Measurements from ENCODE around the gene ADAMTS20. TPM values are rescaled to one million over a fixed set of nuclear protein-coding genes. Genes with fewer than 3 reads are reported as not detected.

Gene ADAMTS20
- total and polyA plus RNA-seq, 7 donors: not detected

GRCh38 chr12:43310596-43310995, 241.4 kb downstream of the ADAMTS20 start:
- intact Hi-C loops (cut with DNase I): no loop called here
- H3K27me3 ChIP-seq: no peaks in the 10 kb centered on the region
- H3K27ac ChIP-seq: no peak overlapping the region
- TF ChIP-seq, protein P1, sequence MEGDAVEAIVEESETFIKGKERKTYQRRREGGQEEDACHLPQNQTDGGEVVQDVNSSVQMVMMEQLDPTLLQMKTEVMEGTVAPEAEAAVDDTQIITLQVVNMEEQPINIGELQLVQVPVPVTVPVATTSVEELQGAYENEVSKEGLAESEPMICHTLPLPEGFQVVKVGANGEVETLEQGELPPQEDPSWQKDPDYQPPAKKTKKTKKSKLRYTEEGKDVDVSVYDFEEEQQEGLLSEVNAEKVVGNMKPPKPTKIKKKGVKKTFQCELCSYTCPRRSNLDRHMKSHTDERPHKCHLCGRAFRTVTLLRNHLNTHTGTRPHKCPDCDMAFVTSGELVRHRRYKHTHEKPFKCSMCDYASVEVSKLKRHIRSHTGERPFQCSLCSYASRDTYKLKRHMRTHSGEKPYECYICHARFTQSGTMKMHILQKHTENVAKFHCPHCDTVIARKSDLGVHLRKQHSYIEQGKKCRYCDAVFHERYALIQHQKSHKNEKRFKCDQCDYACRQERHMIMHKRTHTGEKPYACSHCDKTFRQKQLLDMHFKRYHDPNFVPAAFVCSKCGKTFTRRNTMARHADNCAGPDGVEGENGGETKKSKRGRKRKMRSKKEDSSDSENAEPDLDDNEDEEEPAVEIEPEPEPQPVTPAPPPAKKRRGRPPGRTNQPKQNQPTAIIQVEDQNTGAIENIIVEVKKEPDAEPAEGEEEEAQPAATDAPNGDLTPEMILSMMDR (IDR thresholded peaks at IDR 0.05): no peak
- TF ChIP-seq EP300 (IDR thresholded peaks at IDR 0.05) (no peak), POLR2AphosphoS5 (IDR thresholded peaks at IDR 0.05) (no peak), POLR2A (IDR thresholded peaks at IDR 0.05) (no peak)
- no peak for DNase-seq
- no peak overlapping the region for H3K4me3 ChIP-seq
- no peaks in the 10 kb centered on the region for H3K4me1 ChIP-seq
- no peaks in the 10 kb centered on the region for H3K36me3 ChIP-seq
- no peaks in the 10 kb centered on the region for H3K9me3 ChIP-seq

GRCh38 chr12:43309959-43310358, 242.0 kb downstream of the ADAMTS20 start:
- WGBS, 2 donors: 78 to 79% methylated on average over 3 of the region's 3 CpGs

DNA sequence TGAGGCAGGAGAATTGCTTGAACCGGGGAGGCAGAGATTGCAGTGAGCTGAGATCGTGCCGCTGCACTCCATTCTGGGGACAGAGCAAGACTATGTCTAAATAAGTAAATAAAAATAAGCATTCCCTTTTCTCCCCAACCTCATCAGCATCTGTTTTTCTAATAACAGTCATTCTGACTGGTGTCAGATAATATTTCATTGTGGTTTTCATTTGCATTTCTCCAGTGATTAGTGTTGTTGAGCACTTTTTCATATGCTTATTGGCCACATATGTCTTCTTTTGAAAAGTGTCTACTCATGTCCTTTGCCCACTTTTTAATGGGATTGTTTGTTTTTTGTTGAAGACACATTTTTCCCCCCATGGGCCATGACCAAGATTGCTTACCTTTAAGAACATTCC, 243.2 kb downstream of the ADAMTS20 start:
- DNase-seq: no peak
- Histone ChIP-seq H3K9me3 (no peaks in the 10 kb centered on the region), H3K4me1 (no peaks in the 10 kb centered on the region), H3K27me3 (no peaks in the 10 kb centered on the region), H3K27ac (no peak overlapping the region), H3K36me3 (no peaks in the 10 kb centered on the region), H3K4me3 (no peak overlapping the region)
- TF ChIP-seq POLR2AphosphoS5 (IDR thresholded peaks at IDR 0.05): no peak
- TF ChIP-seq, protein P1 (IDR thresholded peaks at IDR 0.05): no peak
- TF ChIP-seq POLR2A (IDR thresholded peaks at IDR 0.05): no peak
- TF ChIP-seq EP300 (IDR thresholded peaks at IDR 0.05): no peak
- intact Hi-C loops (cut with DNase I): no loop called here
- 96 to 98% methylated on average over 3 of the region's 3 CpGs for WGBS, 2 donors

More at GRCh38 chr12:43309959-43310358, 242.0 kb downstream of the ADAMTS20 start:
- intact Hi-C loops (cut with DNase I): no loop called here
- TF ChIP-seq POLR2AphosphoS5 (IDR thresholded peaks at IDR 0.05) (no peak), POLR2A (IDR thresholded peaks at IDR 0.05) (no peak), EP300 (IDR thresholded peaks at IDR 0.05) (no peak)
- TF ChIP-seq, protein P1 (IDR thresholded peaks at IDR 0.05): no peak
- Histone ChIP-seq H3K4me1 (no peaks in the 10 kb centered on the region), H3K27me3 (no peaks in the 10 kb centered on the region), H3K27ac (no peak overlapping the region), H3K4me3 (no peak overlapping the region), H3K36me3 (no peaks in the 10 kb centered on the region), H3K9me3 (no peaks in the 10 kb centered on the region)
- no peak for DNase-seq

DNA sequence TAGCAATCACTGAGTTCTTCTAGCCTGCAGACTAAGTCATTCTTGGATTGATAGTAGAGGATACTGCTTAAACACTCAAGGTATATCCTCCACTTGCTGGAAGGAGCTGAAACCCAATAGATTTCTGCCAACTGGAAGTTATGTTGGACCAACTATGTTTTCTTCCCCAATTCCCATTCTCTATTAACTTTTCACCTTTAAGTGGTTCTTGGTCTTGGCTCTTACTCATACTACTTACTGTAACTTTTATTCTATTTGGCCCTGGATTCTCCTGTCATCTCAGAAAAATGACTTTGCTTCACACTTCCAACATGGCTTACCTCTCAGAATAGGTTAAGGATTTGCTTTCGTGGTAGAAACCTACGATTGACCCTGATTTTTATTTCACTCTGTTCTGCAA, 244.9 kb downstream of the ADAMTS20 start:
- H3K36me3 ChIP-seq: no peaks in the 10 kb centered on the region
- TF ChIP-seq EP300 (IDR thresholded peaks at IDR 0.05) (no peak), POLR2AphosphoS5 (IDR thresholded peaks at IDR 0.05) (no peak), POLR2A (IDR thresholded peaks at IDR 0.05) (no peak)
- TF ChIP-seq, protein P1 (IDR thresholded peaks at IDR 0.05): no peak
- WGBS, 2 donors: 53 to 83% methylated on average over 2 of the region's 2 CpGs
- H3K9me3 ChIP-seq: no peaks in the 10 kb centered on the region
- no peak overlapping the region for H3K27ac ChIP-seq
- no peak for DNase-seq
- no peak overlapping the region for H3K4me3 ChIP-seq
- no peaks in the 10 kb centered on the region for H3K27me3 ChIP-seq
- intact Hi-C loops (cut with DNase I): no loop called here
- H3K4me1 ChIP-seq: no peaks in the 10 kb centered on the region

GRCh38 chr12:43306066-43306465, 245.9 kb downstream of the ADAMTS20 start:
- DNase-seq: peak; percentile 71
- Histone ChIP-seq H3K4me1 (no peaks in the 10 kb centered on the region), H3K36me3 (no peaks in the 10 kb centered on the region), H3K27ac (no peak overlapping the region), H3K4me3 (no peak overlapping the region), H3K9me3 (no peaks in the 10 kb centered on the region), H3K27me3 (no peaks in the 10 kb centered on the region)
- intact Hi-C loops (cut with DNase I): no loop called here
- TF ChIP-seq POLR2A (IDR thresholded peaks at IDR 0.05): no peak
- TF ChIP-seq POLR2AphosphoS5 (IDR thresholded peaks at IDR 0.05): peak in 1 of 4 donors; percentile 19
- 86 to 90% methylated on average over 3 of the region's 3 CpGs for WGBS, 2 donors
